ENCODE measurements around the gene CSAD. TPM values are rescaled to one million over a fixed set of nuclear protein-coding genes. Genes with fewer than 3 reads are reported as not detected.

The CSAD gene
- total RNA-seq, 1 experiment from 2014 or later = 11.5 TPM

GRCh38 chr12:53197011-53197640 lies 16.4 kb upstream of the CSAD start (continued):
- TF ChIP-seq ATF2 (CRISPR knock-in tag; IDR thresholded peaks at IDR 0.05; ENCODE audit: borderline replicate concordance, low read depth) = no peak
- TF ChIP-seq ZNF671 (CRISPR knock-in tag; IDR thresholded peaks at IDR 0.05) = no peak
- no peak for TF ChIP-seq ZNF425 (CRISPR knock-in tag; conservative IDR thresholded peaks at IDR 0.05)
- no peak for TF ChIP-seq JAZF1 (CRISPR knock-in tag; IDR thresholded peaks at IDR 0.05)

GRCh38 chr12:53196486-53196885 lies 15.8 kb upstream of the CSAD start:
- H3K27ac Mint-ChIP-seq = no peak overlapping the region
- H3K36me3 Mint-ChIP-seq = no peaks in the 10 kb centered on the region
- ChIA-PET CTCF (interaction anchor here (1.0 to 10.2 kb wide), 19 partner anchors 10 to 149 kb away, joined by 4 to 136 read pairs (median 20); partner anchors contain the start of genes AAAS, CSAD, IGFBP6 and ITGB7), POLR2A (no interaction called here)
- no peak for TF ChIP-seq E2F5 (CRISPR knock-in tag; IDR thresholded peaks at IDR 0.05)
- TF ChIP-seq ELF4 (CRISPR knock-in tag; IDR thresholded peaks at IDR 0.05; ENCODE audit: low read depth) = no peak
- TF ChIP-seq SMAD3 (CRISPR knock-in tag; IDR thresholded peaks at IDR 0.05; ENCODE audit: borderline replicate concordance) = no peak
- no peak for TF ChIP-seq SMAD4 (CRISPR knock-in tag; IDR thresholded peaks at IDR 0.05)
- no peak for TF ChIP-seq ZNF232 (CRISPR knock-in tag; IDR thresholded peaks at IDR 0.05)
- TF ChIP-seq NFATC4 (CRISPR knock-in tag; IDR thresholded peaks at IDR 0.05) = no peak
- TF ChIP-seq ZNF317 (CRISPR knock-in tag; IDR thresholded peaks at IDR 0.05; ENCODE audit: borderline replicate concordance, low read depth) = no peak
- no peak for TF ChIP-seq ZNF281 (CRISPR knock-in tag; IDR thresholded peaks at IDR 0.05)
- no peak for TF ChIP-seq ZNF671 (CRISPR knock-in tag; IDR thresholded peaks at IDR 0.05)
- no peak for TF ChIP-seq CBFB (CRISPR knock-in tag; IDR thresholded peaks at IDR 0.05; ENCODE audit: low read depth)
- TF ChIP-seq FOXK1 (CRISPR knock-in tag; IDR thresholded peaks at IDR 0.05) = no peak
- TF ChIP-seq ZNF138 (CRISPR knock-in tag; conservative IDR thresholded peaks at IDR 0.05) = no peak
- TF ChIP-seq JUN (CRISPR knock-in tag; IDR thresholded peaks at IDR 0.05) = no peak
- no peak for TF ChIP-seq GTF2I (CRISPR knock-in tag; conservative IDR thresholded peaks at IDR 0.05)
- TF ChIP-seq KAT7 (CRISPR knock-in tag; IDR thresholded peaks at IDR 0.05; ENCODE audit: borderline replicate concordance) = no peak
- TF ChIP-seq MXD4 (CRISPR knock-in tag; IDR thresholded peaks at IDR 0.05; ENCODE audit: borderline replicate concordance) = no peak
- no peak for TF ChIP-seq NR3C1 (CRISPR knock-in tag; conservative IDR thresholded peaks at IDR 0.05; ENCODE audit: low read depth)
- no peak for TF ChIP-seq FOXP4 (CRISPR knock-in tag; IDR thresholded peaks at IDR 0.05)
- TF ChIP-seq ZNF121 (CRISPR knock-in tag; IDR thresholded peaks at IDR 0.05) = no peak
- no peak for TF ChIP-seq E2F1 (CRISPR knock-in tag; IDR thresholded peaks at IDR 0.05)
- H3K9me3 Mint-ChIP-seq = no peaks in the 10 kb centered on the region
- no peaks in the 10 kb centered on the region for H3K4me1 Mint-ChIP-seq
- DNase-seq (ENCODE audit: low spot score) (no peak), ATAC-seq (peak; percentile 10)
- no peak overlapping the region for H3K4me3 Mint-ChIP-seq
- peaks cover 87% of the 10 kb centered on the region for H3K27me3 Mint-ChIP-seq (ENCODE audit: low read depth)

Measured in WTC11 (cell line).